GM19438 (cell line): Measurements from ENCODE around the gene ROBO1.
"Not testable (repeated sequence)": the region's sequence is repeated elsewhere in the genome, so short reads cannot be mapped to it uniquely, and the experiment has no call there.

ENCODE experiments used
- ATAC-seq: cut with Tn5 transposase; IDR thresholded peaks from one replicate; pipeline ENCODE4 v1.9.1; 2021; ENCODE audit warnings: low read depth; ENCODE audit not compliant: unreplicated experiment

Gene ROBO1

DNA sequence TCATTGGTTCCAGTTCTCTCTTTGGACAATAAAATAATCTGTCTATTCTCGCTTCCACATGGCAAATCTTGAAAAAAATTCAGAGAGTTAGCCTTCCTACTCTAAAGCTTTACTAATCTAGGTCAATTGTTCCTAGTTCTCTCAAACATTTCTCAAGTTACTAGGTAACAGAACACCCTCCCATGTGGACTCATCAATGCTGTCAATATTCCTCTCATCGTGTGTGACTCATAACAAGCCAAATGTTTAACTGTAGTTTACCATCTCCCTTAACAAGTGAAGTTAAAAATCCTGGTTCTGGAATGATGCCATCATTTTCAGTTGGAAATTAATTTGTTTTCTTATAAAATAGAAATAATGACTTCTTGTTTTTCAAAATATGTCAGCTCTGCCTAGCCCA, 438.6 kb downstream of the ROBO1 start:
- ATAC-seq, result no peak

DNA sequence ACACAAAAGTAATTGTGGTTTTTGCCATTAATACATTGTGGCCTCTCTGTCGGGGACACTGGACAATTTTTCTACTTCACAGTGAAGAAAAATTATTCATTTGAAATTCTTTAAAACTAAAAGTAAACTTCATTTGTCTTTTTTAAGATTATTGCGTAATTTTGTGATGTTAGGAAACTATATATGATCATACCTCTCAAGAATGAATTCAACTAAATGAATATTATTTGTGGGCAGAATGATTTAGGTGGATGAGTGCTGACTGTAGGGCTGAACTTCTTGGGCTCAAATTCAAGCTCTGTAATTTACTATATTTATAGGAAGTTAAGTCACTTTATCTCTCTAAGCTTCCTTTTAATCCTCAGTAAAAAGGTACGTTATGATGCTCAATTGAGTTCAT, 441.2 kb downstream of the ROBO1 start:
- no peak for ATAC-seq

DNA sequence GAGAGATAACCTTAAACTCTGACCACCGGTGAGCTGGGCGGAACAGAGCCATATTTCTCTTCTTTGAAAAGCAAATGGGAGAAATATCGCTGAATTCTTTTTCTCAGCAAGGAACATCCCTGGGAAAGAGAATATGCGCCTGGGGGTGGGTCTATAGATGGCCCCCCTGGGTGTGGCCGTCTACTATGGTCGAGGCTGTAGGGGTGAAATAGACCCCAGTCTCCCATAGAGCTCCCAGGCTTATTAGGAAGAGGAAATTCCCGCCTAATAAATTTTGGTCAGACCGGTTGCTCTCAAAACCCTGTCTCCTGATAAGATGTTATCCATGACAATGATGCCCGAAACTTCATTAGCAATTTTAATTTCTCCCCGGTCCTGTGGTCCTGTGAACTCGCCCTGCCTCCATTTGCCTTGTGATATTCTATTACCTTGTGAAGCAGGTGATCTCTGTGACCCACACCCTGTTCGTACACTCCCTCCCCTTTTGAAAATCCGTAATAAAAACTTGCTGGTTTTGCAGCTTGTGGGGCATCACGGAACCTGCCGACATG, 441.9 kb downstream of the ROBO1 start:
- not testable (repeated sequence) for ATAC-seq

DNA sequence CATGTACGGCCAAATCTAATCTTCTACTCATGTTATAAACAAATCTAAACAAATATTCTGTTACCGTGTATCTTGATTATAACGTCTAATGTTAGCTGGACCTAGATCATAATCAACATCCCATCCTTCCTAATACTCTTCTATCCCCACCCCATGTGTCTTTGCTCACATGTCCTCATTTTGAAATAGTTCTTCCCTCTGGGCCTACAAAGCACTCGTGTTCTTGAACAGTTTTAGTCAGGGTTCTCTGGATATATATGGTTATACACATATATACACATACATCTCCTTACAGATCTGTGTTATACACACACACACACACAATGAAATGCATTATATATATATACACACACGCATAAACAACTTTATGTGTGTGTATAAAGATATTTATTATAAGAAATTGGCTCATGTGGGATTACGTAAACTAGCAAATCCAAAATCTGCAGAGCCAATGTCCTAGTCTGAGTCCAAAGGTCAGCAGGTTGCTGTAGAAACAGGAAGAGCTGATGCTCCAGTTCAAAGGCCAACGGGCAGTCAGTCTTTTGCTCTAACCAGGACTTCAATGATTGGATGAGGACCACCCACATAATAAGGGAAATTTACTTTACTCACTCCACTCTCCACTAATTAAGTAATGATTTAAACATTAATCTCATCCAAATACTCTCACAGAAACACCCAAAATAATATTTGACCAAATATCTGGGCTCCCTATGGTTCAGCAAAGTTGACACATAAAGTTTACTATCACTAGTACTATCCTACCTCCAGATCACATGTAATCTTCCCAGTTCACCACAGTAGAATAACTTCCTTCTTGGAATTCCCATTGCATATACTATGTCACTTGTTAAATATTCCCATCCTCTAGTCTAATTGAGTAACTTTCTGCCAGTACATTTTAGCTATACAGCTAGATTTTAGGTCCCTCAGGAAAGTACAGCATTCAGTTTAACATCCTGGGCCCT, 450.0 kb downstream of the ROBO1 start:
- no peak for ATAC-seq

DNA sequence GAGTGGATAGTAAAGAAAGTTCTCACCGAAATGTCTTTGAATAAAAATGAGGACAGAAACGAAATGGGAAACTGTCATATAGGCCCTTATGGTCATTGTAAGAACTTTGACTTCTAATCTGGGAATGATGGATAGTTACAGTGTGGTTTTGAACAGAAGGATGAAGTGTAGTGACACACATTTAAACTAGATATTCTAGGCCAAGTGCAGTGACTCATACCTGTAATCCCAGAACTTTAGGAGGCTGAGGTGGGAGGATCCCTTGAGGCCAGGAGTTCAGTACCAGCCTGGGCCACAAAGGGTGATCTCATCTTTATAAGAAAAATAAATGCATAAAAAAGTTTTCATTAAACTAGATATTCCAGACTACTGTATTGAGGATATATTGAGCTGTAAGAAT, 452.8 kb downstream of the ROBO1 start:
- ATAC-seq, result no peak

DNA sequence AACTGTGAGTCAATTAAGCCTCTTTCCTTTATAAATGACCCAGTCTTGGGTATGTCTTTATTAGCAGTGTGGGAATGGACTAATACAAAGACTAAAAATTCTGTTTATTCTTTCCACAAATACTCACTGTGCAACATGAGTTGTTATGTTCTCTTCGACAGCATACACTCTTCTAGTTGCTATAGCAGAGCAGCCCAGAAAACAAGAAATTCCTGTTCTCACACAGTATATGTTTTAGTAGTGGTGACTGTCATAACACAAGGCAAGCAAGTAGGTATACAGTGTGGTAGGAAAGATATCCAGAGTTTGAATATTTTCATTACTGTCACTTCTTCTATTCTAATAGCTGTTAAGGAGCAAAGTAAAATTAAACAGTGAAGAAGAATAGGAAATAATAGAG, 453.3 kb downstream of the ROBO1 start:
- ATAC-seq, result no peak

DNA sequence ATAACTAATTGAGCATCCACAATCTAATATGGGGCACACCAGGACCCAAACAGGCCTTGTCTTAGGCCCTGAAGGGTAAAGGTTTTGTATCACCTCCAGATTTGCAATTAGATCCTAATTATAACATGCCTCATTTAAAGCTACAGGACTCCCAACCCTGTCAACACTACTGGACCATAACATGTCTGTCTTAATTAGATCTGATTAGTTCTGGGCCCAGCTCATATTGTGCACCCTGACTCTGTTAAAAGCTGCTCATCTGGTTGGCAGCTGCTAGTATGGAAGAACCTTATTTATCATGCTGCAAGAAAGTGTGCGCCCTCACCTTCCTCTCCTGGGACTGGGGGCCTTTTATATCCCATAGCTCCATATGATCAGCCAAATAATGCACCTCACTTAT, 457.8 kb downstream of the ROBO1 start:
- ATAC-seq, result no peak

DNA sequence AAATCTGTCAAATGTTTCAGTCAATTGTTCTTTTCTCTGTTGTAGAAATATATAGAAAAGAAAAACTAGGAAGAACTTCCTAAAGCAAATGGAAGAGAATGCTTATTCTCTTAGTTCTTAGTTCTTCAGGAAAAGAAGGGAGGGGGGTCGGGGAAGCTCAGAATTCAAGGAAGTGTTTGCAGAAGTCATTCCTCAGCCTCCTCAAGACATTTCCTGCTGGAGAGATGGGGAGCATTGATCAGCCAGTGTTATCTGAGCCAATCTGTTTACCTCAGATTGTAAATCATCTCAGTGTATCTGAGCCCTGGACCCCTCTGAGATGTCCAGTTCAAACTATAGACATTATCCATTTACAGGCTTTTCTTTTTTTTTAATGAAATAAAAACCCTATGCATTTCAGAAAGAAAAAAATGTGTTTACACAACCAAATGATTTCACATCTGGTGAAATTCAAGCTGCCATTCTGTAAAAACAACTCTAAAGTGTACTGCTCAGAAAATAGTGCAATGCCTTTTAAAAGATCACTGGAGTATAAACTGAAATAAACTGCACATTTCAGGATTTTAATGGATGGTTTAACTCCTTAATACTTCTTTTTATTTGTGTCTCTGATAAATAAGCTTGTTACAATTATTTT, 460.7 kb downstream of the ROBO1 start:
- no peak for ATAC-seq

DNA sequence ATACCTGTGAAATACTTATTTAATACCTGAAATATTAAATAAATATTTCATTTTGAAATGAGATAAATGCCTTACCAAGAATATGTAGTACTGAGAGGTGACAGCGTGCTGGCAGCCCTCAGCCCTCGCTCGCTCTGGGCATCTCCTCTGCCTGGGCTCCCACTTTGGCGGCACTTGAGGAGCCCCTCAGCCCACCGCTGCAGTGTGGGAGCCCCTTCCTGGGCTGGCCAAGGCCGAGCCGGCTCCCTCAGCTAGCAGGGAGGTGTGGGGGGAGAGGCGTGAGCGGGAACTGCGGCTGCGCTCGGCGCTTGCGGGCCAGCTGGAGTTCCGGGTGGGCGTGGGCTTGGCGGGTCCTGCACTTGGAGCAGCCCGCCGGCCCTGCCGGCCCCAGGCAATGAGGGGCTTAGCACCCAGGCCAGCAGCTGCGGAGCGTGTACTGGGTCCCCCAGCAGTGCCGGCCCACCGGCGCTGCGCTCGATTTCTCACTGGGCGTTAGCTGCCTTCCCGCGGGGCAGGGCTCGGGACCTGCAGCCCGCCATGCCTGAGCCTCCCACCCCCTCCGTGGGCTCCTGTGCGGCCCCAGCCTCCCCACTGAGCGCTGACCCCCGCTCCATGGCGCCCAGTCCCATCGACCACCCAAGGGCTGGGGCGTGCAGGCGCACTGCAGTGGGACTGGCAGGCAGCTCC, 467.7 kb downstream of the ROBO1 start:
- not testable (repeated sequence) for ATAC-seq

DNA sequence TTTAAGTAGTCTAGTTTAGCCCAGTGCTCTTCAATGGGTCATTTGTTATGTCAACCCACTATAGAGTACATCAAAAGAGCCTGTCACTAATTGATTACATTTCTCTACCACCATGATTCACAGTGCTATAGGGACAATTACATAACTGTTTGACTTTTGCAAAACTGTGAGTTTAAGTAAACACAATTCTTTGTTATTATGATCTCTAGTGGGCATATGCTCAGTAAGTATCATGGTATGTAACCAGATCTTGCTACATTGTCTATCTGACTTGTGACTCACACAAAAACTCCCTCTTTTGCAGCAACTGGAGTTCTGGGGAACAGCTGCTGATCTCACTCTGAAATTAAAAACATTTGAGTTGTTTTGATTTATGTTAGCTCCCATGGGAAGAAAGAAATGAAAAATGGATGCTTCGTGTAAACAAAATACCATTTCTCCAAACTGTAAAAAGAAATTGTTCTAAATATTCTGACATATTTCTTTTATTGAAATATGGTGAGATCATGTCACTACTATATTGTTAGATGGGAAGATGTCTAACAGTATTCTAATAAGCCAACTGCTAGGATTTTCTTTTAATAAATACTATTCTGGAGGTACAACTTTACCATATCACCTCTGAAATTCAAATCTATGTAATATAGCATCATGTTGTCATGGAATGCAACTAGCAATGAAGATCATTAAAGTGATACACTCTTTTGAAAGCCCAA, 470.4 kb downstream of the ROBO1 start:
- ATAC-seq, result no peak

DNA sequence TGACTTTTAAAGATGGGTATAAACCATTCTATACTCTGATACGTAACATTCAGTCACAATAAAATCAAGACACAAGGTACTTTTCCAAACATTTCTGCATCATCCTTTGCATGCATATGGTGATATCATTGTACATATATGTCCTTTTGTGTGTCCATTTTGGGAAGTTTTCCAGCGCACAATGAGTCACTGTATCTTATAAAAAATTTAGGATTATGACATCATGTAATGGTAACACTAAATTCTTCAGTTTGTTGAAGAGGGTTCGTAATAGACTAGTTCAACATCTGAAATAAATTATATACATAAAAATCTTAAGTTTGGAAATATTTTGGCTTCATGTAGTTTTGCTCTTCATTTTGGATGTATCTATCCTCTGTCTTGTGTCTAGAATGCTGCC, 480.9 kb downstream of the ROBO1 start:
- no peak for ATAC-seq

DNA sequence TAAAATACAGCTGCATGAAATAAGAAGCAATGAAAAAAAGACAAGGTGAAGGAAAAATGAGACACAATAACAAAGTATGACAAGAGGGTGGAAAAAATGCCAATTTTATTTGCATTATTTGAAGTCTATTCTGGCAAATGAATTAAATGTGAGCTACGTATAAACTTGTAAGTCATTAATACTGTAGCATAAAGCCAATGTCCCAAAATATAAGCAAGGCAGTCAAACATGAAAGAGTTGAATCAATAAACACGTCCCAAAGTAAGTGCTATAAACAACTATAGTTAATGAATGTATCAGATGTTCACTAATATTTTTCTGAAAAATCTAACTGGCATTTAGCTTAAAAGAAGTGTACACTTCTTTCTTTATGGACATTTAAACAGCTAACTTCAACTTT, 481.9 kb downstream of the ROBO1 start:
- no peak for ATAC-seq

DNA sequence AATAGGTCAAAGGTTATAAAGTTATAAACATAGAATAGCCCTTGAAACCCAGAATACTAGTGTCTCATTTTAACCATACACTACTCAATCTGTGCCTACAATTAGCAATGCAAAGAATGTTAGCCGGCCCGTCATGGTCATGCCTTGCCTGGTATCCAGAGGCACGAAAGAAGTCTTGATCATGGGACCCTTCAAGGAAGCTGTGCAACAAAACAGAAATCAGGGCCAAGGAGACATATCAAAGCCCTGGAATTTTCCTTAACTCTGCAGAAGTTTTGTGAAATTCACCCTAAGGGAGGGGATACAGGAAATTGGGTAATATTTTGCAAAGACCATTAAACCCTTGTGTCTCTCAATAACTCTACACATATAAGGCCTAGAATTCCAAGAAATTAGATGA, 482.4 kb downstream of the ROBO1 start:
- ATAC-seq, result no peak

DNA sequence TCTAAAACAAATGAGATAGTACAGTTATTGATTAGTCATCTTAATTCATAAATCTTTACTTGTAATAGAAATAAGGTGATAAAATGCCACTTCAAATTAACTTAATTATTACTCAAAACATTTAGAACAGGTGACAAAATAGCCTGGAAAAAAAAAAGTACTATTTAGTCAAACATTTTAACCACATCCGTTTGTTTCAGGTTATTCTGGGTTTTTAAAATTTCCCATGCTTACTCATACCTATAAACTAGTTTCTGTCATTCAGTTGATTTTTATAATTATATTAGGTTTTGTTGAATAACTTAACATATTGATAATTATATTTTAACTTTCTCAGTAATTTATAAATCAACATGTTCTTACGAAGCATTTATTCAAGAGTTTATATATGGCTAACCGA, 483.0 kb downstream of the ROBO1 start:
- ATAC-seq, result no peak

DNA sequence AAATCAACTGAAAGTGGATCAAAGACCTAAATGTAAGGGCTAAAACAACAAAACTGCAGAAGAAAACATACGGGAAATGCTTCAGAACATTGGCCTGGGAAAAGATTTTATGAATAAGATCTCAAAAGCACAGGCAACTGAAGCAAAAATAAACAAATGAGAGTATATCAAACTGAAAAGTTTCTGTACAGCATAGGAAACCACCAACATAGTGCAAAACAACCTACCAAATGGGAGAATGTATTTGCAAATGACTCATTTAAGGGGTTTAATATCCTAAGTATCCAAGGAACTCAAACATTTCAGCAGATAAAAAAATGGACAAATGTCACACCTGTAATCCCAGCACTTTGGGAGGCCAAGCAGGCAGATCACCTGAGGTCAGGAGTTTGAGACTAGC, 489.1 kb downstream of the ROBO1 start:
- ATAC-seq, result no peak

DNA sequence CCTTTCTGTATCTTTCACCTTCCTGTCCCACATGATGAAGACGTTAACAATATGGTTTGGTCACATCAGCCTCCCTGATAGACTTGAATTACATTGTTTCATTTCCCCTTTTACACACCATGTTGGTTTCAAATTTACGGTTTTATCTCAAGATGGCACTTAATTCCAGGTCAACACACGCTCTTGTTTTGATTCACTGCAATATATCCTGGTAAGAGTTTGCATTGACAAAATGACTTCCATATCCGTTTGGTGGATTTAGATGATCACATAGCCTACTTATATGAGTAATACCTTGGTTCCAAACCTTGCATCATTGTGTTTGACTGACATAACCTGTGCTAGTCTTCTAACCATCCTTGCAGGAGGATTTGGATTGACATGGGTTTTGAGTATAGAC, 499.4 kb downstream of the ROBO1 start:
- no peak for ATAC-seq

DNA sequence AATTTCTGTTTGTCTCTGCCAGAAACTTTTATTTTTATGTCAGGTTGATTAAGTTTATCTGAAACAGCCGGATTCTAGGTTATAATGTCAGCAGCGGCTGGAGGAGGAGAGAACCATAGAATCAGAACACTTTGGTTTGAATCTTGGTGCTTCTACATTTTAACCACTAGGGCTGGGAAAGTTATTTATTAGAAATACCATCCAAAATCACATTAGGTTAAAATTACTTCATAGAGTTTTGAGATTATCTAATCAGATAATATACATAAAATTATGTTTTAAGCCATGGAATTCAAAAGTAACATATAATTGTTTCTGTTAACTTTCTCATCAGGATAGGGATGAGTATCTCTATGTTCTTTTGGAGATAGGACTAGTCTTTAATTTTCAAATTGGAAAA, 502.9 kb downstream of the ROBO1 start:
- ATAC-seq, result no peak

DNA sequence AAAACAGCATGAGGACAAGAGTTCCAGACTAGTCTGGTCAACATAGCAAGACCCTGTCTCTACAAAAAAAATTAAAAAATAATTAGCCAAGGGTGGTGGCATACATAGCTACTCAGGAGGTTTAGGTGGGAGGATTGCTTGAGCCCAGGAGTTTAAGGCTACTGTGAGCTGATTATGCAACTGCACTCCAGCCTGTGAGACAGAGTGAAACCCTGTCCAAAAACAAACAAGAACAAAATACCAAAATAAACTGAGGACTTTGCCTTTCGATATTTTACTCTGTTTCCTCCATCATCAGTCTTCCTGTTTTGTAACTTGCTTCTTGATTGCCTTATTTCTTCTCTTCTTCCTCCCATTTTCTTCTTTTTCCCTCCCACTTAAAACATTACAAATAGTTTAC, 504.4 kb downstream of the ROBO1 start:
- no peak for ATAC-seq

DNA sequence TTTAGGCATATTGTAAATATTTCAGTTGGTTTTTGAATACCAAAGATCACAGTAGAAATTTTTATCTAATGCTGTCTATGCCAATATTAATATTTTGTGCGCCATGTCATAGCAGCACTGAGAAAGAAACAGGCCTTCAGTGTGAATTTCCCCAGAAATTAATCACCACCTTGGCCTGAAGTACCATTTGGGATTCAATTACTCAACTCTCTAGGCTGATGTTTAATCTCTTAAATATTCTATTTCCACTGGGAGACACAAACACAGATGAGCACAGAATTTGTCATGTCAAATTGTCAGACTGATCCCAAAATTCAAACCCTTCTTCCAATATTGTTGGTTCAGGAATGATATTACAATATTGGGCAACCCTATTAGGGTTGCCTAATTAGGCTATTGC, 509.3 kb downstream of the ROBO1 start:
- ATAC-seq, result no peak

DNA sequence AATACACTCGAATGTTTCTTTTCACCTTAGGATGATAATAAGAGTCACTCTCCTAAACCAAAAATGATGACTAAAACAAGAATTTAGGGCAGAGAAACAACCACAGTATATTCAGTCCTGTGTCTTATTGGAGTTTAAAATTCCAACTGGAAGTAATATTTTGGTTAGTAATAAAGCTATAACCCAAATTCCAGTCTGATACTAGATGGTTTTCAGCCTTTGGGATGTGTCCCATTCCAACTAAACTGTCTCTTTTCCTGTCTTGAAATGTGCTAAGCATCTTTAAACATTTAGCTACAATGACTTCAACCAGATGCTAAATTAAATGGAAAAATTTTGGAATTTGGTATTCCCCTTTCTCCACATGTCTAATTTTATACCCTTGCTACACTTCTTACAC, 510.0 kb downstream of the ROBO1 start:
- no peak for ATAC-seq

DNA sequence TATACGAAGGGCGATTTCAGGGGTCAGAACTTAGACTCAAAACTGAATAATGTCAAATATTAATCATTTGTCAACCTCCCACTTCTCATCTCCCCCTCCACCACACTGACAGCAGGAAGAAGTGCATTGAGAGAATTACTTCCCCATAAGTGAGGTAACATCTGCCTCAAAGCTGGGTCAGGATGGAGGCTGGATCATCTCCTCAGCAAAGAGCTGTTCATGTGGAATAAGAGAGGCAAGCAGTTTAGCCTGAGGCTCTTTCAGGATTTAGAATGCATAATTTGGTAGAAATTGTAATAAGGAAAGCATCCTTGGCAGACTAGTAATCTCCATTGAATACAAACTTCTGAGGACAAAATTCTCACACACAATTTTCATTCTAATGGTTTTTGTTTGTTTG, 512.1 kb downstream of the ROBO1 start:
- no peak for ATAC-seq
